C4-2B (cell line): Measurements from ENCODE around the gene LMF1.
"Not testable (repeated sequence)": the region's sequence is repeated elsewhere in the genome, so short reads cannot be mapped to it uniquely, and the experiment has no call there.

Source experiments
- H3K27ac ChIP-seq: fragments of 450-650 bp; 2 replicates; pipeline ENCODE4 v1.5.1; 2017
- ZFX ChIP-seq: fragments of 450-650 bp; IDR thresholded peaks from 2 replicates; pipeline ENCODE4 v1.6.1; 2017
- TF ChIP-seq, protein P1 (sequence below): fragments of 450-650 bp; conservative IDR thresholded peaks from 2 replicates; pipeline ENCODE4 v1.5.1; 2017; ENCODE audit warnings: mild to moderate bottlenecking

Gene LMF1

GRCh38 chr16:885391-885790, 85.4 kb downstream of the LMF1 start:
- no peak overlapping the region for H3K27ac ChIP-seq

GRCh38 chr16:884232-884631, 86.6 kb downstream of the LMF1 start:
- TF ChIP-seq, protein P1, sequence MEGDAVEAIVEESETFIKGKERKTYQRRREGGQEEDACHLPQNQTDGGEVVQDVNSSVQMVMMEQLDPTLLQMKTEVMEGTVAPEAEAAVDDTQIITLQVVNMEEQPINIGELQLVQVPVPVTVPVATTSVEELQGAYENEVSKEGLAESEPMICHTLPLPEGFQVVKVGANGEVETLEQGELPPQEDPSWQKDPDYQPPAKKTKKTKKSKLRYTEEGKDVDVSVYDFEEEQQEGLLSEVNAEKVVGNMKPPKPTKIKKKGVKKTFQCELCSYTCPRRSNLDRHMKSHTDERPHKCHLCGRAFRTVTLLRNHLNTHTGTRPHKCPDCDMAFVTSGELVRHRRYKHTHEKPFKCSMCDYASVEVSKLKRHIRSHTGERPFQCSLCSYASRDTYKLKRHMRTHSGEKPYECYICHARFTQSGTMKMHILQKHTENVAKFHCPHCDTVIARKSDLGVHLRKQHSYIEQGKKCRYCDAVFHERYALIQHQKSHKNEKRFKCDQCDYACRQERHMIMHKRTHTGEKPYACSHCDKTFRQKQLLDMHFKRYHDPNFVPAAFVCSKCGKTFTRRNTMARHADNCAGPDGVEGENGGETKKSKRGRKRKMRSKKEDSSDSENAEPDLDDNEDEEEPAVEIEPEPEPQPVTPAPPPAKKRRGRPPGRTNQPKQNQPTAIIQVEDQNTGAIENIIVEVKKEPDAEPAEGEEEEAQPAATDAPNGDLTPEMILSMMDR = no peak
- TF ChIP-seq ZFX = no peak
- H3K27ac ChIP-seq = no peak overlapping the region

More at GRCh38 chr16:885391-885790, 85.4 kb downstream of the LMF1 start:
- TF ChIP-seq ZFX = no peak

DNA sequence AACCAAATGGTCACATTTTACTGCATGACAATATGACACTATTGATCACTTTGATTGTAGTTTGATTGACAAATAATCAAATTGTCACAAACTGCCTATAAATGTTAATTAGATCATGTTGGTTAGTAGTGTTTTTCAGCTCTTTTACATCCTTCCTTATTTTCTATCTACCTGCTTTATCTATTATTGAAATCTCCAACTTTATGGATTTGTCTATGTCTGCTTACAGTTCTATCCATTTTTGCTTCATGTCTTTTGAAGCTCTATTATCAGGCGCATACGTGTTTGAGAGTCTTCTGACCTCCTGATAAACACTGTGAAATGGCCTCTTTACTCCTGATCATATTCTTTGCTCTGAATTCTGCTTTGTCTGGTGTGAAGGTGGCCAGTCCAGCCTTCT, 87.0 kb downstream of the LMF1 start:
- H3K27ac ChIP-seq = no peak overlapping the region
- no peak for TF ChIP-seq ZFX
- TF ChIP-seq, protein P1 = no peak

DNA sequence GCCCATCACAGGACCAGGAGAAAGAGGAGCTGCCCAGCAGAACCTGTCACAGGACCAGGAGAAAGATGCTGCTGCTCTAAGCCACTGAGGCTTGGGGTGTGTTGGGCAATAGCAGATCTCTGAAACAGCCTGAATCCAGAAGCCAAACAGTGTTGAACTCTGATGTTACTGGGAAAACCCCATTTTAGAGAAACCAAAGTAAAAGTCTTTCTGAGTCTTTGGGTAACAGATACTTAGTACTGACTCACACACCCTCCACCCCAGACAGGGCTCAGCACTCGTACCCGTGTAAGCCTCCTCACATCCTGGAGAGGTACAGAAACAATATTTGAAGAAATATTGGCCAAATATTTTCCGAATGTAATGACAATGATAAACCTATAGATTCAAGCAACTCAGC, 87.4 kb downstream of the LMF1 start:
- no peak overlapping the region for H3K27ac ChIP-seq
- TF ChIP-seq, protein P1 = no peak
- TF ChIP-seq ZFX = no peak

GRCh38 chr16:882671-883070, 88.1 kb downstream of the LMF1 start:
- H3K27ac ChIP-seq = not testable (repeated sequence)

GRCh38 chr16:882256-882655, 88.5 kb downstream of the LMF1 start:
- TF ChIP-seq ZFX = no peak
- TF ChIP-seq, protein P1 = no peak
- H3K27ac ChIP-seq = no peak overlapping the region

DNA sequence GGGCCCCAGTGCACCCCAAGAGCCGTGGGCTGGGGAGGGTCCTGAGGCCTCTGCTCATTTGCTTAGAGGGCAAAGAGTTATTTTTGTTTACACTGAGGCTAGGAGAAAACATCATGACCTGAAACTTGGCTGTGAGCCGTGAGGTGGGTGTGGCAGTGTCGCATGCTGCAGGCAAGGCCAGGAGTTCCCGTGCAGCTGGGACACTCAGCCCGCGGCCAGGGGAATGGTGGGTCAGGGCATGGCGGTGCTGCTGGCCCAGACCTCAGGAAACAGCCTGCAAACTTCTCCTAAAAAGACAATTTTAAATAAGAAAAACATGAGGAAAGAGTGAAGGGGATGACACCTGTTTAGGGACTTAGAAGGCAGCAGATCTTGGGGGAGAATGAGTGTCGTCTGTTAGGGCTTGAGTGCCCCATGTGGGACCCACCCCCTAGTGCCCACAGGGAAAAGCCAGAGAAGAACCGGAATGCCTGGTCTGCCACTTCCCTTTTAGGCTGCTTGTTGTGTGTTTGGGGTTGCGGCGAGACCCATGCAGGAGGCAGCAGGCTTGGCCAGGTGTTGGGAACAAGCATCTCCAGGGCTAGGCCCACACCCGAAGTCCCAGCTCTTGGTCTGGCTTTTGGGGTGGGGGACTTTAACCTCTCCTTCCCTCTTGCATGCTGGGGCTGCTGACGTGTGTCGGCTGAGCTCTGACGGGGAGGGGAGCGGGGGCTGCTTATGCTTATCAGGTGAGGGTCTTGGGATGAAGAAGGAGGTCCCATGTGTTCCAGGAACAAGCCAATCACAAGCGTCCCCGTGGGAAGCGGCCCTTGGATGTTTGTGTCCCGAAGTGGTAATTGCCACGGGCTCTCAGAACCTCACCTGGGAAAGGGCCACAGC, 89.3 kb downstream of the LMF1 start:
- no peak for TF ChIP-seq ZFX
- TF ChIP-seq, protein P1 = no peak
- no peak overlapping the region for H3K27ac ChIP-seq

DNA sequence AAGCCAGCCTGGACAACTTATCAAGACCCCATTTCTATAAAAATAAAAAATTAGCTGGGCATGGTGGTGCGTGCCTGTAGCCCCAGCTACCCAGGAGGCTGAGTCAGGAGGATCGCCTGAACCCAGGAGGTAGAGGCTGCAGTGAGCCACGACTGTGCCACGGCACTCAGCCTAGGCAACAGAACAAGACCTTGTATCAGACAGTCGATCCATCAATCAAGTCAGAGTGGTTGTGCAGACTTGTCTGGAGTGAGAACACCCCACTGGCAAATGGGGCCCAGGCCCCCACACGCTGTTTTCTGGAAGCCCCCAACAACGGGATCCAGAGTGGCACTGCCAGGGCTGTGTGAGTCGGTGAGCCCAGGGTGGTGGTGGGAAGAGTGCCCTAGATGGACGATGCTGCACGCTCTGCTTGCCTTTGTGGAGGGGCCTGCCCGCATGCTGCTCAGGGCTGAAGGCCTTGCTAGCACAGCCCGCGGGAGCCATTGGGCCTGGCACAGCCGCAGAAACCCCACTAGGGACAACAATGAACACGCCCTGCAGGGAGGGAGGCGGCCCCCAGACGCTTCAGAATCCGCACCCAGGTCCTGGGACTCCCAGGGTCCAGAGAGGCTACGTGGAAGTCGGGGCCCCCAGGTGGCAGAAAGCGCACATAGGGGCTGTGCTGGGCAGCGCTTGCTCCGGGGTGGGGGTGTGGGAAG, 90.2 kb downstream of the LMF1 start:
- TF ChIP-seq, protein P1 = no peak
- no peak for TF ChIP-seq ZFX
- H3K27ac ChIP-seq = no peak overlapping the region
